A673 (cell line): ENCODE measurements around the gene POU2AF1. TPM values are rescaled to one million over a fixed set of nuclear protein-coding genes. Genes with fewer than 3 reads are reported as not detected.

ENCODE experiments used
- BruUV-seq: library from RNA; stranded (reverse); fragments of 400-500 nt; replicated peaks from 2 replicates; lab custom pipeline; 2021; lab: Mats Ljungman, UMichigan
- CTCF ChIA-PET: fragments of 300-600 bp; sonication (Branson Sonifier 250); formaldehyde crosslinking; loops from one replicate; lab custom pipeline; 2022; ENCODE audit warnings: antibody characterized with exemption; lab: Charles Lee
- POLR2A ChIA-PET: fragments of 300-600 bp; sonication (Branson Sonifier 250); formaldehyde crosslinking; loops from one replicate; lab custom pipeline; 2022; ENCODE audit warnings: antibody characterized with exemption; ENCODE audit not compliant: low non-redundant PET; lab: Charles Lee
- DNase-seq: peaks from one replicate; pipeline ENCODE4 v3.0.0-alpha.2; 2015; ENCODE audit warnings: low spot score
- H3K27ac ChIP-seq: fragments of 200-600 bp; sonication (generic); 2 replicates; pipeline ENCODE4 v1.5.1; 2016; ENCODE audit warnings: mixed run types, low read depth, mild to moderate bottlenecking, mixed read lengths, antibody characterized with exemption, low read length; ENCODE audit not compliant: poor library complexity, severe bottlenecking
- H3K27me3 ChIP-seq: fragments of 200-600 bp; sonication (generic); replicated peaks from 2 replicates; pipeline ENCODE4 v1.6.1; 2017; ENCODE audit warnings: mixed run types, low read depth, mild to moderate bottlenecking, mixed read lengths, antibody characterized with exemption, low read length; ENCODE audit not compliant: insufficient read depth, poor library complexity
- H3K36me3 ChIP-seq: fragments of 200-600 bp; sonication (generic); 2 replicates; pipeline ENCODE4 v1.6.1; 2016; ENCODE audit warnings: mixed run types, mild to moderate bottlenecking, mixed read lengths, antibody characterized with exemption, low read length; ENCODE audit not compliant: insufficient read depth, poor library complexity, severe bottlenecking
- H3K4me1 ChIP-seq: fragments of 200-600 bp; sonication (generic); 2 replicates; pipeline ENCODE4 v1.6.1; 2017; ENCODE audit warnings: mixed run types, mild to moderate bottlenecking, mixed read lengths, antibody characterized with exemption, low read length; ENCODE audit not compliant: insufficient read depth, poor library complexity, severe bottlenecking
- H3K4me3 ChIP-seq: fragments of 200-600 bp; sonication (generic); 2 replicates; pipeline ENCODE4 v1.5.1; 2016; ENCODE audit warnings: low read depth, mixed run types, mild to moderate bottlenecking, mixed read lengths, low read length; ENCODE audit not compliant: poor library complexity, severe bottlenecking
- H3K9me3 ChIP-seq: fragments of 200-600 bp; sonication (generic); 2 replicates; pipeline ENCODE4 v1.6.1; 2016; ENCODE audit warnings: mixed run types, low read depth, mild to moderate bottlenecking, mixed read lengths, antibody characterized with exemption, low read length; ENCODE audit not compliant: poor library complexity, severe bottlenecking
- CTCF ChIP-seq: fragments of 300-800, 200-600 bp; sonication (generic); conservative IDR thresholded peaks from 2 replicates; pipeline ENCODE4 v1.5.1; 2017; ENCODE audit warnings: low read depth, mild to moderate bottlenecking, antibody characterized with exemption, low read length, moderate library complexity, mixed read lengths
- EZH2 ChIP-seq: fragments of 200-600 bp; sonication (generic); IDR thresholded peaks from 2 replicates; pipeline ENCODE4 v1.6.1; 2017; ENCODE audit warnings: borderline replicate concordance, low read depth, mild to moderate bottlenecking, mixed read lengths, antibody characterized with exemption, low read length; ENCODE audit not compliant: poor library complexity, severe bottlenecking
- intact Hi-C: fragments of 100-400 bp; cut with micrococcal nuclease; formaldehyde crosslinking; loops from one replicate; pipeline ENCODE4 v1.10.0; 2022; ENCODE audit not compliant: unreplicated experiment
- total RNA-seq: library from RNA; stranded (reverse); gene quantifications from 2 replicates; pipeline ENCODE4 v1.2.3, GENCODE V29; 2021

Gene POU2AF1
- total RNA-seq, 1 experiment from 2014 or later, result not detected

GRCh38 chr11:111326824-111327223, 52.3 kb downstream of the POU2AF1 start:
- POLR2A ChIA-PET, result no interaction called here
- BruUV-seq, result no TSS peak
- no peak overlapping the region for H3K4me3 ChIP-seq
- H3K27ac ChIP-seq, result no peak overlapping the region
- CTCF ChIA-PET, result no interaction called here
- TF ChIP-seq CTCF, result no peak
- TF ChIP-seq EZH2, result no peak
- H3K9me3 ChIP-seq, result no peaks in the 10 kb centered on the region
- intact Hi-C loops, result no loop called here
- no peak for DNase-seq
- peaks cover 6% of the 10 kb centered on the region for H3K4me1 ChIP-seq
- H3K36me3 ChIP-seq, result no peaks in the 10 kb centered on the region
- no peaks in the 10 kb centered on the region for H3K27me3 ChIP-seq

GRCh38 chr11:111325259-111325658, 53.8 kb downstream of the POU2AF1 start:
- Histone ChIP-seq H3K36me3 (no peaks in the 10 kb centered on the region), H3K9me3 (no peaks in the 10 kb centered on the region), H3K27me3 (no peaks in the 10 kb centered on the region), H3K4me3 (no peak overlapping the region), H3K4me1 (peaks cover 6% of the 10 kb centered on the region), H3K27ac (no peak overlapping the region)
- ChIA-PET POLR2A (no interaction called here), CTCF (no interaction called here)
- no TSS peak for BruUV-seq
- no peak for DNase-seq
- intact Hi-C loops, result no loop called here
- TF ChIP-seq EZH2, result no peak
- TF ChIP-seq CTCF, result no peak

- CTCF ChIA-PET, result interaction anchor here (0.6 kb wide), 1 partner anchor 122 kb away, joined by 5 read pairs; no protein-coding TSS in a partner anchor
- intact Hi-C loops, result no loop called here
- H3K27ac ChIP-seq, result no peak overlapping the region
- no peaks in the 10 kb centered on the region for H3K9me3 ChIP-seq
- no peak for DNase-seq
- BruUV-seq, result no TSS peak
- H3K27me3 ChIP-seq, result no peaks in the 10 kb centered on the region
- peaks cover 6% of the 10 kb centered on the region for H3K4me1 ChIP-seq
- POLR2A ChIA-PET, result interaction anchor here (0.6 kb wide), 1 partner anchor 12 kb away, joined by 4 read pairs; no protein-coding TSS in a partner anchor
- H3K4me3 ChIP-seq, result no peak overlapping the region
- no peak for TF ChIP-seq CTCF
- TF ChIP-seq EZH2, result no peak
- no peaks in the 10 kb centered on the region for H3K36me3 ChIP-seq
Measured at GRCh38 chr11:111324277-111324720, 54.8 kb downstream of the POU2AF1 start.
